Measurements from ENCODE around the gene TDRD3.

Gene TDRD3

DNA sequence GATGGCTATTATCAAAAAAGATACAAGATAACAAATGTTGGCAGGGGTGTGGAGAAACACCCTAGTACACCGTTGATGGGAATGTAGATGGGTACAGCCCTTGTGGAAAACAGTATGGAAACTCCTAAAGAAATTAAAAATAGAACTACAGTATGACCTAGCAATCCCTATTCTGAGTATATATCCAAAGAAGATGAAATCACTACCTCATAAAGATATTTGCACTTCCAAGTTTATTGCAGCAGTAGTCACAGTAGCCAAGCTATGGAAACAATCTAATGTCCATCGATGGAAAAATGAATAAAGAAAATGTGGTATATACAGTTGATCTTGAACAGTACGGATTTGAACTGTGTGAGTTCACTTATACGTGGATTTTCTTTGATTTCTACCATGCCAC lies 28.3 kb downstream of the TDRD3 start:
- Histone ChIP-seq H3K27ac (ENCODE audit: low read depth, low read length) (no peak overlapping the region), H3F3A (ENCODE audit: insufficient read depth) (no peaks in the 10 kb centered on the region), H3K9me3 (ENCODE audit: insufficient read depth, low read length) (no peaks in the 10 kb centered on the region), H3K4me2 (ENCODE audit: low read depth, low read length, poor library complexity, severe bottlenecking) (no peak overlapping the region), H3K9me2 (replicated peaks; ENCODE audit: insufficient read depth, low read length) (no peaks in the 10 kb centered on the region), H2AFZ (ENCODE audit: low read depth, low read length, severe bottlenecking) (no peak overlapping the region), H3K36me3 (ENCODE audit: low read length) (no peaks in the 10 kb centered on the region), H4K20me1 (ENCODE audit: low read depth, low read length) (peaks cover 8% of the 10 kb centered on the region; the same call in 1 of the 2 replicates), H3K4me3 (ENCODE audit: insufficient read depth, low read length, poor library complexity, severe bottlenecking) (no peak overlapping the region), H3K9ac (ENCODE audit: low read length) (no peak overlapping the region), H3K27me3 (ENCODE audit: low read length) (no peaks in the 10 kb centered on the region), H3K79me2 (ENCODE audit: insufficient read depth, low read length) (no peaks in the 10 kb centered on the region)
- TF ChIP-seq CTCF (IDR thresholded peaks at IDR 0.05; ENCODE audit: insufficient read depth, low read length, poor library complexity, severe bottlenecking) (no peak), EZH2phosphoT487 (conservative IDR thresholded peaks at IDR 0.05; ENCODE audit: low read length) (no peak)

- Histone ChIP-seq H3K9me3 (ENCODE audit: insufficient read depth, low read length) (no peaks in the 10 kb centered on the region), H3K9me2 (replicated peaks; ENCODE audit: insufficient read depth, low read length) (no peaks in the 10 kb centered on the region), H3K79me2 (ENCODE audit: insufficient read depth, low read length) (no peaks in the 10 kb centered on the region), H3K4me3 (ENCODE audit: insufficient read depth, low read length, poor library complexity, severe bottlenecking) (no peak overlapping the region), H3K27me3 (ENCODE audit: low read length) (no peaks in the 10 kb centered on the region), H3K9ac (ENCODE audit: low read length) (no peak overlapping the region), H2AFZ (ENCODE audit: low read depth, low read length, severe bottlenecking) (no peak overlapping the region), H3F3A (ENCODE audit: insufficient read depth) (no peaks in the 10 kb centered on the region), H3K36me3 (ENCODE audit: low read length) (no peaks in the 10 kb centered on the region), H3K27ac (ENCODE audit: low read depth, low read length) (no peak overlapping the region), H3K4me2 (ENCODE audit: low read depth, low read length, poor library complexity, severe bottlenecking) (no peak overlapping the region), H4K20me1 (ENCODE audit: low read depth, low read length) (peaks cover 8% of the 10 kb centered on the region; the same call in 1 of the 2 replicates)
- TF ChIP-seq CTCF (IDR thresholded peaks at IDR 0.05; ENCODE audit: insufficient read depth, low read length, poor library complexity, severe bottlenecking) (no peak), EZH2phosphoT487 (conservative IDR thresholded peaks at IDR 0.05; ENCODE audit: low read length) (no peak)
These were observed 29.1 kb downstream of the TDRD3 start for GRCh38 chr13:60426075-60426474.

GRCh38 chr13:60427285-60427684 lies 30.3 kb downstream of the TDRD3 start:
- no peaks in the 10 kb centered on the region for H3K36me3 ChIP-seq (ENCODE audit: low read length)
- no peaks in the 10 kb centered on the region for H3F3A ChIP-seq (ENCODE audit: insufficient read depth)
- no peak overlapping the region for H3K4me3 ChIP-seq (ENCODE audit: insufficient read depth, low read length, poor library complexity, severe bottlenecking)
- H3K27ac ChIP-seq (ENCODE audit: low read depth, low read length): no peak overlapping the region
- H3K9me3 ChIP-seq (ENCODE audit: insufficient read depth, low read length): no peaks in the 10 kb centered on the region
- no peak for TF ChIP-seq EZH2phosphoT487 (conservative IDR thresholded peaks at IDR 0.05; ENCODE audit: low read length)
- TF ChIP-seq CTCF (IDR thresholded peaks at IDR 0.05; ENCODE audit: insufficient read depth, low read length, poor library complexity, severe bottlenecking): no peak
- H3K9me2 ChIP-seq (replicated peaks; ENCODE audit: insufficient read depth, low read length): no peaks in the 10 kb centered on the region
- H2AFZ ChIP-seq (ENCODE audit: low read depth, low read length, severe bottlenecking): no peak overlapping the region
- peaks cover 8% of the 10 kb centered on the region; the same call in 1 of the 2 replicates for H4K20me1 ChIP-seq (ENCODE audit: low read depth, low read length)
- no peaks in the 10 kb centered on the region for H3K79me2 ChIP-seq (ENCODE audit: insufficient read depth, low read length)
- H3K27me3 ChIP-seq (ENCODE audit: low read length): no peaks in the 10 kb centered on the region
- no peak overlapping the region for H3K9ac ChIP-seq (ENCODE audit: low read length)
- H3K4me2 ChIP-seq (ENCODE audit: low read depth, low read length, poor library complexity, severe bottlenecking): no peak overlapping the region
